Calu3 (cell line): ENCODE data around the gene ITPKB. TPM values are rescaled to one million over a fixed set of nuclear protein-coding genes. Genes with fewer than 3 reads are reported as not detected.

Experiments
- Bru-seq: library from RNA; stranded (reverse); fragments of 400-500 nt; gene quantifications from one replicate; lab custom pipeline; 2021; lab: Mats Ljungman, UMichigan
- BruChase-seq, 2 experiments: library from RNA; stranded (reverse); fragments of 400-500 nt; gene quantifications; one replicate each; lab custom pipeline; 2021; lab: Mats Ljungman, UMichigan
- BruUV-seq: library from RNA; stranded (reverse); fragments of 400-500 nt; replicated peaks from 2 replicates; lab custom pipeline; 2021; lab: Mats Ljungman, UMichigan
- CTCF ChIA-PET: fragments of 300-600 bp; sonication (Branson Sonifier 250); formaldehyde crosslinking; loops from one replicate; lab custom pipeline; 2022; ENCODE audit warnings: antibody characterized with exemption; lab: Charles Lee
- DNase-seq: peaks from one replicate; pipeline ENCODE4 v3.0.0; 2022
- H3K27ac Mint-ChIP-seq: one replicate; pipeline ENCODE4 v1.8.0; 2022; ENCODE audit warnings: mixed read lengths; ENCODE audit not compliant: unreplicated experiment
- H3K27me3 Mint-ChIP-seq: one replicate; pipeline ENCODE4 v1.8.0; 2022; ENCODE audit warnings: mixed read lengths; ENCODE audit not compliant: unreplicated experiment
- H3K36me3 Mint-ChIP-seq: one replicate; pipeline ENCODE4 v1.8.0; 2022; ENCODE audit warnings: mild to moderate bottlenecking, moderate library complexity, mixed read lengths; ENCODE audit not compliant: insufficient read depth, unreplicated experiment
- H3K4me1 Mint-ChIP-seq: one replicate; pipeline ENCODE4 v1.8.0; 2022; ENCODE audit warnings: mild to moderate bottlenecking, low read depth, mixed read lengths; ENCODE audit not compliant: unreplicated experiment
- H3K4me3 Mint-ChIP-seq: one replicate; pipeline ENCODE4 v1.8.0; 2022; ENCODE audit warnings: mild to moderate bottlenecking, low read depth, moderate library complexity, mixed read lengths; ENCODE audit not compliant: unreplicated experiment
- H3K9me3 Mint-ChIP-seq: one replicate; pipeline ENCODE4 v1.8.0; 2022; ENCODE audit warnings: low read depth, mixed read lengths; ENCODE audit not compliant: unreplicated experiment
- CTCF ChIP-seq: fragments of 200-600 bp; IDR thresholded peaks from one replicate; pipeline ENCODE4 v1.8.0; 2022; ENCODE audit warnings: antibody characterized with exemption; ENCODE audit not compliant: unreplicated experiment
- intact Hi-C: fragments of 100-400 bp; cut with micrococcal nuclease; formaldehyde crosslinking; loops from one replicate; pipeline ENCODE4 v1.10.0; 2022; ENCODE audit not compliant: unreplicated experiment
- long read RNA-seq: library from polyadenylated mRNA; stranded (forward); transcript quantifications from one replicate; pipeline ENCODE4 v2.0.0, GENCODE V29; 2022
- total RNA-seq: library from RNA; stranded (reverse); gene quantifications from 2 replicates; pipeline ENCODE4 v1.2.3, GENCODE V29; 2022

The ITPKB gene
- total RNA-seq (9.8 and 11.8 TPM in 2 replicates), Bru-seq, nascent RNA (percentile 51 among the genes with signal in this experiment), BruChase-seq, experiment 1, labeled RNA remaining after a 6-hour chase (percentile 53 among the genes with signal in this experiment), BruChase-seq, experiment 2, labeled RNA remaining after a 2-hour chase (percentile 50 among the genes with signal in this experiment)
- long read RNA-seq, partial matches to known transcripts, result 0 of 4 reads
- long read RNA-seq, other reads (novel, unspliced or antisense), result 2 of 4 reads

- no peak for TF ChIP-seq CTCF
- DNase-seq, result peak; percentile 30
- Mint-ChIP-seq H3K27me3 (no peaks in the 10 kb centered on the region), H3K36me3 (peaks cover 21% of the 10 kb centered on the region), H3K9me3 (peaks cover 4% of the 10 kb centered on the region), H3K27ac (peak within 1 kb of the TSS; percentile 20), H3K4me3 (peak within 1 kb of the TSS; percentile 70), H3K4me1 (no peaks in the 10 kb centered on the region)
- intact Hi-C loops, result loop anchor here (2.0 kb wide), 1 partner anchor 16 kb away; no protein-coding TSS in a partner anchor
- CTCF ChIA-PET, result interaction anchor here (0.6 to 1.2 kb wide), 5 partner anchors 18 to 656 kb away, joined by 4 to 7 read pairs (median 4); no protein-coding TSS in a partner anchor
- BruUV-seq, result no TSS peak
Observed at GRCh38 chr1:226738995-226739695, at the start of gene ITPKB. ITPKB (minus strand) TSS chr1:226739282; CDS start chr1:226737458, 1,824 bp downstream.

GRCh38 chr1:226787638-226788037, 48.6 kb upstream of the ITPKB start:
- peaks cover 46% of the 10 kb centered on the region for H3K27me3 Mint-ChIP-seq
- TF ChIP-seq CTCF, result no peak
- H3K4me3 Mint-ChIP-seq, result no peak overlapping the region
- CTCF ChIA-PET, result no interaction called here
- no peaks in the 10 kb centered on the region for H3K36me3 Mint-ChIP-seq
- DNase-seq, result no peak
- no peak overlapping the region for H3K27ac Mint-ChIP-seq
- no peaks in the 10 kb centered on the region for H3K4me1 Mint-ChIP-seq
- no peaks in the 10 kb centered on the region for H3K9me3 Mint-ChIP-seq
- intact Hi-C loops, result no loop called here
- BruUV-seq, result no TSS peak

- CTCF ChIA-PET, result no interaction called here
- peaks cover 41% of the 10 kb centered on the region for H3K27me3 Mint-ChIP-seq
- H3K27ac Mint-ChIP-seq, result no peak overlapping the region
- H3K9me3 Mint-ChIP-seq, result no peaks in the 10 kb centered on the region
- no TSS peak for BruUV-seq
- no peak for DNase-seq
- no peaks in the 10 kb centered on the region for H3K36me3 Mint-ChIP-seq
- H3K4me1 Mint-ChIP-seq, result no peaks in the 10 kb centered on the region
- H3K4me3 Mint-ChIP-seq, result no peak overlapping the region
- no peak for TF ChIP-seq CTCF
- intact Hi-C loops, result no loop called here
Observed at GRCh38 chr1:226787071-226787470, 48.0 kb upstream of the ITPKB start.

GRCh38 chr1:226786550-226786949, 47.5 kb upstream of the ITPKB start:
- H3K27me3 Mint-ChIP-seq, result peaks cover 39% of the 10 kb centered on the region
- no peak for TF ChIP-seq CTCF
- CTCF ChIA-PET, result no interaction called here
- H3K4me3 Mint-ChIP-seq, result no peak overlapping the region
- DNase-seq, result no peak
- no peaks in the 10 kb centered on the region for H3K4me1 Mint-ChIP-seq
- no TSS peak for BruUV-seq
- H3K36me3 Mint-ChIP-seq, result no peaks in the 10 kb centered on the region
- intact Hi-C loops, result no loop called here
- H3K9me3 Mint-ChIP-seq, result no peaks in the 10 kb centered on the region
- no peak overlapping the region for H3K27ac Mint-ChIP-seq
